NOMO-1 (cell line): Measurements from ENCODE around the gene CNP.
A peak's percentile ranks its signal among the peaks of the same experiment; 100 is the strongest.

ENCODE experiments used
- DNase-seq, 2 experiments: peaks; one replicate each; lab custom pipeline; 2025; ENCODE audit not compliant: unreplicated experiment in 2 of 2; lab: John Stamatoyannopoulos, UW

The CNP gene

GRCh38 chr17:41941168-41941567 lies 25.4 kb upstream of the CNP start:
- no peak for DNase-seq

DNA sequence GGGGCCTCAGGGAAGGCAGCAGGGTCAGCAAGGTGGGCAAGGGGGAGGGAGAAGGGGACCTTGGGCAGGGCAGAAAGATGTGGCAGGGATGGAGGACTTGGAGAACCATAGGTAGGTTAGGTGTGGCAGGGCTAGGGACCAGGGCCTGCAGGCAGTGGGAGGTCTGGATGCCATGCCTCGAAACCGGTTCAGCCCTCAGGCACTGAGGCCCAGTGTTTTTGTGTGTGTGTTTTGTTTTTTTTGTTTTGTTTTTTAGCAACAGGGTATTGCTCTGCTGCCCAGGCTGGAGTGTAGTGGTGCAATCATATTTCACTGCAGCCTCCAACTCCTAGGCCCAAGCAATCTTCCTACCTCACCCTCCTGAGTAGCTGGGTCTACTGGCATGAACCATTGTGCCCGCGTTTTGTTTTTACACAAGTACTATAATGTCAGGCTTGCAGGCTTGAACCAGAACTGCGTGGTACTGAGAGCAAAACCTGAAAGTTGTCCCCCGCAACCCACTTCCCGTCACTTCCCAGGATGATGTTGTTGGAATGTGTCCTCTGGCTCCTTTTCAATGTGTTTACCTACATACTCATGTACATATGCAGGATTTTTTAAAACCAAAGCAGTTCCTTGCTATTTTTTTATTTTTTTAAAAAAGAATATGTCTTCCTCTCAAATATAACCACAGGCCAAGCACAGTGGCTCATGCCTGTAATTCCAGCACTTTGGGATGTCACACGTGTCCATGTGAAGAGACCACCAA lies 23.8 kb upstream of the CNP start:
- no peak for DNase-seq

GRCh38 chr17:41943492-41943891 lies 23.1 kb upstream of the CNP start:
- DNase-seq = no peak

DNA sequence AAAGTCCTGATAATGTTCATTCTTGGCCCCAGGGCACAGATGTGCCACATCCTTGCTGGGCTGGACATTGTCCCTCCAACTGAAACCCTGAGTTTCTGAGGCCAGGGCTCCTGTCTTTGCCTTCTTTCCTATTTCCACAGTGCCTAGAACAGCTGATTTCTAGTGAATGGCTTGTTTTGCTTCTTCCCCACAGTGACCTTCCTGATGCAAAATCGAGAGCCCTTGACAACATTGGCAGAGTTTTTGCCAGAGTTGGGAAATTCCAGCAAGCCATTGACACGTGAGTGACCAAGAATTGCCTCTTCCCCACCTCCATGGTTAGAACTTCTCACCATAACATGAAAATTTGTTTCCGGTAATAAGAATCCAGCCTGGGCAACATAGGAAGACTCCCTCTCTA lies 21.7 kb upstream of the CNP start:
- DNase-seq = no peak

DNA sequence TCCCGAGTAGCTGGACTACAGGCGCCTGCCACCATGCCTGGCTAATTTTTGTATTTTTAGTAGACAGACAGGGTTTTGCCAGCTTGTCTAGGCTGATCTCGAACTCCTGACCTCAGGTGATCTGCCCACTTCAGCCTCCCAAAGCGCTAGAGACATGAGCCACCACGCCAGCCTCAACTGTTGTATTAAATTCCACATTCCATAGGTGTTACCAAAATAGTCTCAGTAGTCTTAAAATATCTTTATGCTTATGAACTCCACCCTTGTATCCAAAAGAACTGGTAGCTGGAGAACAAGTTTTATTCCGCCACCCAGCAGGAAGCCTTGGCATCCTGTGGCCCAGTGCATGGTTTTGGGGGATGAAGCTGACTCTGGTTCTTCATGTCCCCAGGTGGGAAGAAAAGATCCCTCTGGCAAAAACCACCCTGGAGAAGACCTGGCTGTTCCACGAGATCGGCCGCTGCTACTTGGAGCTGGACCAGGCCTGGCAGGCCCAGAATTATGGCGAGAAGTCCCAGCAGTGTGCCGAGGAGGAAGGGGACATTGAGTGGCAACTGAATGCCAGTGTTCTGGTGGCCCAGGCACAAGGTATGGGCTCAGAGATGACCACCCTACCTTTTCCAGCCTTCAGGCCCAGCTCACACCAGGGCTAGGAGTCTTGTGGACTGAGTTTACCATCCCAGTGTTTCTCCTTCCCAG lies 17.7 kb upstream of the CNP start:
- DNase-seq = no peak

GRCh38 chr17:41956522-41956921 lies 10.1 kb upstream of the CNP start:
- DNase-seq = no peak

- DNase-seq = peak; percentile 6 to 24
Measured at GRCh38 chr17:41957031-41957868, 9.3 kb upstream of the CNP start.

GRCh38 chr17:41957869-41958439 lies 8.6 kb upstream of the CNP start:
- no peak for DNase-seq

DNA sequence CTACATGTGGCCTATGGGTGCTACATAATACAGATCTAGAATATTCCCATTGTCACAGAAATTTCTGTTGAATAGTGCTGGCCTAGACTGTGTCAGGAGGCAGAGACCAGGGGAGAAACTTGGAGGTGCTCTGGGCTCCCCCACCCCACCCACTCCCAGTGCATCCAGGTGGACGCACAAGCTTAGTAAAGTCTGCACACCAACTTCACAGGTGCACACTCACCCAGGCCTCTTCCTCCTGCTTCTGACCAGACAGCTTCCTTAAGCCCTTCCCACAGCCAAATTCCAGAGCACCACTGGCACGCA lies 7.6 kb upstream of the CNP start:
- DNase-seq = no peak

GRCh38 chr17:41959336-41960095 lies 7.1 kb upstream of the CNP start:
- DNase-seq = peak; percentile 48 to 75

GRCh38 chr17:41962111-41962510 lies 4.5 kb upstream of the CNP start:
- no peak for DNase-seq

DNA sequence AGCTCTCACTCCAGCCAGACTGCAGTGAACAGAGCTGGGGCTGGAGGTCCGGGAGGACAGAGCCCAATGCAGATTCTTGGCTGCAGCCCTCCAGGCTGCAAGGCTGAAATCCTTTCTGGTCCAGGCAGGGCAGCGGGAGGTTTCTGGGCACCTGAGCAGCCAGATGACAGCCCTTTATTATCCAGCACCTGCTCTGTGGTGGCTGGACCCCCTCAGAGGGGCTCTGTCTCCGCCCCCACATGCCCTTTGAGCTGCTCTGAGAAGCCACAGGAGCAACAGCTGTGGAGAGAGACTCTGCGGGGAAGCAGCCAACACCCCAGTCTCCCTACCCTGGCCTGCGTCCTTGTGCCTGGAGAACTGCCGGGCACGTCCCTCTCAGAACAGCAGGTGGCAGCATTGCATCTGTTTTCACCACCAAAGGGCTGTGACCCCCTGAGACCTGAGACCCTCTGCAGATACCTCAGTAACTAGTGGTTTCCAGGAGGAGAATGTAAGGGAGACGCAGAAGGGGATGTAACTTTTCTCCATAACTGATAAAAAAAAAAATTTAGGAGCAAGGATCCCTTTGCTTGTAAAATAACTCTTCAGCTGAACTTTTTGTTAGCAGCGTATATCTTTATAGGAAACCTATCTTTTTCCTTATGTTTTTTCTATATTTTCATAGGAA lies 3.7 kb upstream of the CNP start:
- peak; percentile 43 to 55 for DNase-seq

GRCh38 chr17:41965694-41966462 lies 717 bp upstream of the CNP start:
- peak; percentile 3 to 19 for DNase-seq

DNA sequence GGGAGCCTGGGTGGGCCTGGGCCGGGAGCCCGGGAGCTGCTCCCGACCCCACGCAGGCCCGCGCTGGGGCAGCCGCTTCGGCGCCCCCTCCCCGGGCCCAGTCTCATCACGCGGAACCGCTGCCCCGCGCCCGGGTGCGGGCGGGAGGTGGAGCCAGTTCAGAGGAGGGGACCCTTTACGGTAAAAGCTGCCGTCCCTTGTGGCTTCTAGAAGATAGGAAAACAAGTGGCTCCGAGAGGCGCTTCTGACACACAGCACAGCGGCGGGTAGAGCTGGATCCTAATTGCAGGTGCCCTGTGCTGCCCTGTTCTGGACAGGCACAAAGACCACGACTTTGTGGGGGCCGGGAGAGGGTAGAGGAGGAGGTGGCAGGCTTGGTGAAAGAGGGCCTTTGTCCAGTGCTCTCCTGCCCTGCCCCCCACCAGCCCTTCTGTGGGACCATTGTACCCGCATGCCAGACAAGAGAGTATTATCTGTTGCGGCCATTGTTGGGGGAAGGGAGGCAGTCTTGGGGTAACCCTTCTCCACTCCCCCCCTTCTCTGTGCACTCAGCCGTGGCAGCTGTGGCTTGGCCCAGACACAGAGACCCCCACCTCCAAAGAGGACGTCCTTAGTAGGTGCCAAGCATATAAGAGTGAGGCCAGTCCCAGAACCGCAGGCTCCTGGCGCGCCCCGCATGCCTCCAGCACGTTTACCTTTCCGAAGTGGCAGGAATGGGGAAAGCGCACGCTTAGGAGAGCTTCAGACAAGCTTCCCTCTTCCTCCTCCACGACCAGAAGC lies 736 bp downstream of the CNP start:
- DNase-seq = peak in 1 of 2 experiments; percentile 9

GRCh38 chr17:41967921-41968578 lies 1.5 kb downstream of the CNP start:
- no peak for DNase-seq

GRCh38 chr17:41968676-41969075 lies 2.1 kb downstream of the CNP start:
- no peak for DNase-seq

DNA sequence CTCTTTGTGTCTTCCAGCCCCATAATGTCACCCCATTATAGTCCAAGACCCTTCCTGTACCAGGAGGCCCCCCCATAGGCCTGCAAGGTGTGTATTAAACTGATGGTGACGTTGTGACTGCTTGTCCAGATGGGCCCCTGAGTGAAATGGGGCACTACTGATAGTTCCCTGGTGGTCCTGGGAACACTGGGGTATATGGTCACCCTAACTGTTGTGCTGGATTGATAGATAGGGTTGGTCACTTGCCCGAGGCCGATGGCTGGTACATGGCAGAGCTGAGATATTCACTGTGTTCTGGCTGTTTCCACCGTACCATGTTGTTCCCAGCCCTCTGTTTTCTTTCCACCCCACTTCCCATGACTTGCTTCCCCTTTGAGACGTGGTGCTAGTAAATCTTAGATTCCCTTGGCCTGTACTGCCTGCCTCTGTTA lies 4.3 kb downstream of the CNP start:
- DNase-seq = no peak
